ENCODE measurements around the gene SLC9B1. TPM values are rescaled to one million over a fixed set of nuclear protein-coding genes. Genes with fewer than 3 reads are reported as not detected.

The SLC9B1 gene
- total and polyA plus RNA-seq, 2 donors (not counting 1 experiment from before 2014, with no cell fraction given): 2.1 to 2.2 TPM

GRCh38 chr4:103008875-103009729 is 10.4 kb downstream of the SLC9B1 start:
- H3K27me3 Mint-ChIP-seq: no peaks in the 10 kb centered on the region
- WGBS (ENCODE audit: insufficient coverage): 88% methylated on average over 10 of the region's 15 CpGs

More at GRCh38 chr4:103008875-103009729, 10.4 kb downstream of the SLC9B1 start:
- DNase-seq (peak; percentile 79), ATAC-seq (ENCODE audit: low read depth) (peak; percentile 67)
- no peaks in the 10 kb centered on the region for H3K27me3 ChIP-seq (replicated peaks in 1 of 4; ENCODE audit: control extremely low read depth in 1 of 4, control insufficient read depth in 3 of 4, insufficient read depth in 4 of 4, low read length in 3 of 4)
- H3K4me1 ChIP-seq (ENCODE audit: control insufficient read depth in 2 of 2, insufficient read depth in 2 of 2, low read length in 2 of 2): no peaks in the 10 kb centered on the region
- no peak overlapping the region for H2AFZ ChIP-seq (ENCODE audit: insufficient read depth, low read depth, low read length, poor library complexity, severe bottlenecking)
- H3K4me3 Mint-ChIP-seq: no peak overlapping the region
- POLR2A ChIA-PET: no interaction called here
- no peaks in the 10 kb centered on the region for H3K4me1 Mint-ChIP-seq
- no peaks in the 10 kb centered on the region for H3K9me3 ChIP-seq (ENCODE audit: control extremely low read depth in 1 of 3, control insufficient read depth in 2 of 3, insufficient read depth in 1 of 3, low read length in 2 of 3)
- H3K27ac Mint-ChIP-seq: no peak overlapping the region
- H3K4me2 ChIP-seq (replicated peaks; ENCODE audit: low read depth, low read length, poor library complexity, severe bottlenecking): no peak overlapping the region
- H3K4me3 ChIP-seq (ENCODE audit: control extremely low read depth in 1 of 5, extremely low read depth in 1 of 5, insufficient read depth in 1 of 5, low read depth in 2 of 5, low read length in 4 of 5): no peak overlapping the region
- TF ChIP-seq CTCF (IDR thresholded peaks at IDR 0.05): peak; percentile 87
- no peak for TF ChIP-seq EZH2 (IDR thresholded peaks at IDR 0.05; ENCODE audit: borderline replicate concordance, insufficient read depth, low read depth, low read length, poor library complexity, severe bottlenecking)
- no peaks in the 10 kb centered on the region for H3K79me2 ChIP-seq (ENCODE audit: control insufficient read depth, insufficient read depth, low read length)
- no peaks in the 10 kb centered on the region for H3K36me3 ChIP-seq (replicated peaks in 1 of 2; ENCODE audit: control extremely low read depth in 1 of 2, control insufficient read depth in 1 of 2, extremely low read depth in 1 of 2, insufficient read depth in 2 of 2, low read length in 1 of 2)
- H3K9ac ChIP-seq (ENCODE audit: low read length): no peak overlapping the region
- intact Hi-C loops (cut with micrococcal nuclease): loop anchor here (1.0 to 2.0 kb wide), 5 partner anchors 82 to 578 kb away; no protein-coding TSS in a partner anchor
- no peaks in the 10 kb centered on the region for H4K20me1 ChIP-seq (ENCODE audit: control insufficient read depth, insufficient read depth, low read length, poor library complexity, severe bottlenecking)
- CTCF ChIA-PET: interaction anchor here (0.5 to 3.9 kb wide), 32 partner anchors 9 to 578 kb away, joined by 3 to 29 read pairs (median 4); partner anchors contain the start of genes BDH2, CISD2 and SLC9B1
- H3K9me3 Mint-ChIP-seq (ENCODE audit: insufficient read depth): no peaks in the 10 kb centered on the region
- H3K27ac ChIP-seq (ENCODE audit: low read length in 2 of 2): no peak overlapping the region

Measured in B cell (primary cell).